ENCODE data around the gene LTA4H.

LTA4H gene

GRCh38 chr12:95959107-95959506, 76.3 kb downstream of the LTA4H start:
- DNase-seq (ENCODE audit: low read depth in 2 of 2): no peak

GRCh38 chr12:95956557-95957145, 78.7 kb downstream of the LTA4H start:
- DNase-seq (ENCODE audit: low read depth in 2 of 2): no peak

DNA sequence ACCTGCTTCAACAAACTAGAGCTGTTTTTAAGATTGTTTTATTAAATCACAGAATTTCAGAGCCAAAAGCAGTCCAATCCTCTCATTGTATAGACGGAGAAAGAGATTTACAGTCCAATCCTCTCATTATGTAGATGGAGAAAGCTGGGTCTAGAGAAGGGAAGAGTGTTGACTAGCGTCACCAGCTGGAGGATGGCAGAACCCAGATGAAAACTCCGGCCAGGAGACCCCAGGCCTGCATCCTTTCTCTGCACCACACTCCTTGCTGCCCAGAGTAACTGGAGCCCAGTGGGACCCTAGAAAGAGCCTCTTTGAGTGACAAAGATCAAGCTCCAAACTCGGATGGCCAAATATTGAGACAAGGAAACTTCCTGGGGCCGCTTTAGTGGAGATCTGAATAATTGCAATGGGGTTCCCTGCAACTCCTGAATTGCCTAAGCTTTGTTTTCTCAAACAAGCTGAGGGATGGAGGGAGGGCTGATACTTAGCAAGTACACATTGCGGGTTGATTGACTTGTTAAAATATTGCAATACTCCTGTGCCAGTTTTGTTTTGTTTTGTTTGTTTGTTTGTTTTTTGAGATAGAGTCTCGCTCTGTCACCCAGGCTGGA, 79.7 kb downstream of the LTA4H start:
- no peak for DNase-seq (ENCODE audit: low read depth in 2 of 2)

- no peak for DNase-seq (ENCODE audit: low read depth in 2 of 2)
Observed at GRCh38 chr12:95953000-95953399, 82.4 kb downstream of the LTA4H start.

- DNase-seq (ENCODE audit: low read depth in 2 of 2): no peak
Observed at GRCh38 chr12:95951515-95951914, 83.9 kb downstream of the LTA4H start.
